Ascending aorta (tissue), 2 donors: ENCODE data around the gene EGFL7. TPM values are rescaled to one million over a fixed set of nuclear protein-coding genes. Genes with fewer than 3 reads are reported as not detected.

ENCODE experiments used
- DNase-seq, 2 donors: peaks; one replicate each; pipeline ENCODE4 v3.0.0-alpha.2; 2019; ENCODE audit warnings: low spot score in 2 of 2
- H3K27ac ChIP-seq, 2 donors: fragments of 200-600 bp; sonication (generic); one replicate each; pipeline ENCODE4 v1.5.1; 2016 to 2017; ENCODE audit warnings: mild to moderate bottlenecking in 1 of 2
- H3K27me3 ChIP-seq: fragments of 200-600 bp; sonication (generic); one replicate; pipeline ENCODE4 v1.5.1; 2017
- H3K36me3 ChIP-seq, 2 donors: fragments of 200-600 bp; sonication (generic); one replicate each; pipeline ENCODE4 v1.5.1; 2016
- H3K4me1 ChIP-seq, 2 donors: fragments of 200-600 bp; sonication (generic); one replicate each; pipeline ENCODE4 v1.5.1; 2016 to 2017; ENCODE audit warnings: mild to moderate bottlenecking in 1 of 2
- H3K4me3 ChIP-seq, 2 donors: fragments of 200-600 bp; sonication (generic); one replicate each; pipeline ENCODE4 v1.5.1; 2016 to 2017; ENCODE audit warnings: mild to moderate bottlenecking in 1 of 2
- H3K9me3 ChIP-seq, 2 donors: fragments of 200-600 bp; sonication (generic); one replicate each; pipeline ENCODE4 v1.5.1; 2016
- intact Hi-C: fragments of 100-400 bp; cut with DNase I; formaldehyde crosslinking; loops from one replicate; pipeline ENCODE4 v1.15.1; 2023
- total RNA-seq: library from RNA; depleted of rRNA; stranded (reverse); fragments of >200 nt; gene quantifications from one replicate; pipeline ENCODE4 v1.1.0, GENCODE V29; 2016
- TF ChIP-seq, protein P1 (sequence below), 3 experiments: fragments of 200-600 bp in 2 of 3; fragments of 450-650 bp in 1 of 3; sonication (generic) in 2 of 3; IDR thresholded peaks; one replicate each; pipeline ENCODE4 v1.5.1; 2016 to 2019; ENCODE audit warnings: antibody characterized with exemption in 3 of 3, mild to moderate bottlenecking in 1 of 3, moderate library complexity in 1 of 3

EGFL7 gene
- total RNA-seq, 1 donor from 2014 or later, result 443 TPM

DNA sequence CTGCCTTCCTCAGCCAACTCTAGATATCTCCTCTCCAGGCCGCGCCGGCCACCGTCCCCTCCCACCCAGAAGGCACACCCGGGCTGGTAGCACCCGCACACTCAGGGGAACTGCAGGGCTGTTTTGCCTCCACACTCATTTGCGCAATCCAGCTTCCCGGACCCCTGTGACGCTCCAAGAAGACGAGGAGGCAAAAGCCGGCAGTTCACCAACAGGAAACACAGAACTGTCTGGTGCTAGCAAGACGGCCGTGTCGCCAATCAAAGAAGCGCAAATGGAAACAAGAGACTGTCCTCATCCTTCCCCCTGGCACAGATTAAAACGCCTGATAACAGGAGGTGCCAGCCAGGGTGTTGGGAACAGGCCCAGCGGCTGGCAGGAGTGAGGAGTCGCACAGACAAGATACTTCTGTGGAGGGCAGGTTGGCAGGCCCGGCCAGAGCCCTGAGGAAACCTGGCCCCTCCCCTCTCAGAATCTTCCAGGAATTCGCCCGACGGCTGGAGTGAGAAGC, 16.8 kb downstream of the EGFL7 start:
- DNase-seq, result peak; percentile 50 to 78
- Histone ChIP-seq H3K27me3 (no peaks in the 10 kb centered on the region), H3K4me3 (no peak overlapping the region), H3K9me3 (no peaks in the 10 kb centered on the region), H3K4me1 (no peaks in the 10 kb centered on the region), H3K36me3 (peaks cover 5 to 16% of the 10 kb centered on the region in 2 donors), H3K27ac (peak overlapping the region in 1 of 2 donors; percentile 18)
- intact Hi-C loops, result no loop called here
- TF ChIP-seq, protein P1, sequence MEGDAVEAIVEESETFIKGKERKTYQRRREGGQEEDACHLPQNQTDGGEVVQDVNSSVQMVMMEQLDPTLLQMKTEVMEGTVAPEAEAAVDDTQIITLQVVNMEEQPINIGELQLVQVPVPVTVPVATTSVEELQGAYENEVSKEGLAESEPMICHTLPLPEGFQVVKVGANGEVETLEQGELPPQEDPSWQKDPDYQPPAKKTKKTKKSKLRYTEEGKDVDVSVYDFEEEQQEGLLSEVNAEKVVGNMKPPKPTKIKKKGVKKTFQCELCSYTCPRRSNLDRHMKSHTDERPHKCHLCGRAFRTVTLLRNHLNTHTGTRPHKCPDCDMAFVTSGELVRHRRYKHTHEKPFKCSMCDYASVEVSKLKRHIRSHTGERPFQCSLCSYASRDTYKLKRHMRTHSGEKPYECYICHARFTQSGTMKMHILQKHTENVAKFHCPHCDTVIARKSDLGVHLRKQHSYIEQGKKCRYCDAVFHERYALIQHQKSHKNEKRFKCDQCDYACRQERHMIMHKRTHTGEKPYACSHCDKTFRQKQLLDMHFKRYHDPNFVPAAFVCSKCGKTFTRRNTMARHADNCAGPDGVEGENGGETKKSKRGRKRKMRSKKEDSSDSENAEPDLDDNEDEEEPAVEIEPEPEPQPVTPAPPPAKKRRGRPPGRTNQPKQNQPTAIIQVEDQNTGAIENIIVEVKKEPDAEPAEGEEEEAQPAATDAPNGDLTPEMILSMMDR (IDR thresholded peaks at IDR 0.05), result no peak

DNA sequence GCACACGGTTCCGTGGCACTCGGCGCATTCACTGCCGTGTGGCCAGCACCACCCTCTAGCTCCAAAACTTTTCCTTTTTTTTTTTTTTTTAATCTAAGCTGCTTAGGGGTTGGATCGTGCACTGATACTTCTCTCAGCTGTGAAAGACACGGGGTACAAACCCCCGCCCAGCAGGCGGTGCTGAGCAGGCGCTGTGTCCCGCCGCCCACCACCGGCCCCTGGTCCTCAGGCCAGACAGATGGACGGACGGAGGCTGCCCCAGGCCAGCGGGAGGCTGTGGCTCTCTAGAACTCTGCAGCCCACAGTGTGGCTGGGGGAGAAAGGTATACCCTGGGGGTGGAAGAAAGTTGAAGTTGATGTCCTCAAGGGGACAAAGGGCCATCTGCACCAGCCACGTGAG, 18.3 kb downstream of the EGFL7 start:
- H3K4me1 ChIP-seq, result peaks cover 6 to 10% of the 10 kb centered on the region in 2 donors
- no peak for DNase-seq
- intact Hi-C loops, result no loop called here
- H3K9me3 ChIP-seq, result no peaks in the 10 kb centered on the region
- no peak overlapping the region for H3K27ac ChIP-seq
- peaks cover 2 to 15% of the 10 kb centered on the region in 2 donors for H3K36me3 ChIP-seq
- TF ChIP-seq, protein P1 (IDR thresholded peaks at IDR 0.05), result no peak
- no peaks in the 10 kb centered on the region for H3K27me3 ChIP-seq
- no peak overlapping the region for H3K4me3 ChIP-seq

DNA sequence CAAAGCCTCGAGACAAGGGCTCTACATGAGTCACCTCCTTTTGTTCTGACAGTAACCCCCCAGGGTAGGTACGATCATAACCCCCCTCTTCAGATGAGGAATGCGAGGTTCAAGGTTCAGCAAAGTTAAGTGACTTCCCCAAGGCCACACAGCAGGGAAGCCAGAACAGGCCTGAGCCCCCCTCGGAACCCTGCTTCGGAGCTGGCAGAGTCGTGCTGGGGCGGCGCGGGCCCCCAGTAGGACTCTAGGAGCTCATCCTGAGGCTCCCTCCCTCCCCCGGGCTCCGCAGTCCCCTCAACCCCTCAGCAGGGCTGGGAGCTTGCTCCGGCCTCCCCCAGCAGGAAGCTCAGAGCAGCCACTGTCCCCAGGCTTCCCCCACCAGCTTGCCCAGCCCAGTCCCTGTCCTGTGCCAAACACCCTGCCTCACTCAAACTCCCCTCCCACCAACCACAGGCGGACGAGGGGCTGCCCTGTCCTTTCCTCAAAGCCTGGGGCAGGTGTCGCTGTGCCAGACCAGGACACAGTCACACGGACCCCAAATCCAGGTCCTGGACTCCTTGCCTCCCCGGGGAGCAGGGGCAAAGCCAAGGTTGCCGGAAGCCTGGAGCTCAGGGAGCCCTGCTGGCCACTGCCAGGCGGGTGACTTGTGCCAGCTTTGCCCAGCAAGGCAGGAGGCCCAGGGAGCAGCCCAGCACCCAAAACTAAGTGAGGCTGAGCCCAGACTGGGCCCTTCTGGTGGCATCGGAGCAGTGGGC, 19.4 kb downstream of the EGFL7 start:
- H3K9me3 ChIP-seq, result no peaks in the 10 kb centered on the region

DNA sequence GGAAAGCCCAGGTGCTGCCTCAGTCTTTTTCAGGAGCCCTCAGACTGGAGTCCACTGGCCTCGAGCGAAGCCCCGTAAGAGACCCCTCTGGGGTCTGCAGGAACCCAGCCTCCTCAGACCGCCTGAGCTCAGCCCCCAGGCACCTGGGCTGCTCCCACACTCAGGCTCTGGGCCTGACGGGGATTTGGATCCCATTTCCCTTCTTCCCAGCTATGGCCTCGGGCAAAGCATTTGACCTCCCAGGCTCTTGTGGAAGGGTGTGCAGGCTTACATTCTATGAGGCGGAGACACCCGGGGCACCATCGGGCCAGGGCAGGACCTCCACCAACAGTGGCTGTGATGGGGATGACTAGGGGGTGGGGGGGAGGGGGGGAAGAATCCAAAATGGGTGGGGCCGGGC, 20.0 kb downstream of the EGFL7 start:
- TF ChIP-seq, protein P1 (IDR thresholded peaks at IDR 0.05), result no peak
- Histone ChIP-seq H3K4me3 (no peak overlapping the region), H3K4me1 (peaks cover 11 to 15% of the 10 kb centered on the region in 2 donors), H3K9me3 (no peaks in the 10 kb centered on the region), H3K36me3 (peaks cover 0 to under 1% of the 10 kb centered on the region in 2 donors), H3K27ac (no peak overlapping the region), H3K27me3 (no peaks in the 10 kb centered on the region)
- no peak for DNase-seq
- intact Hi-C loops, result no loop called here

More for the DNA sequence above, 19.4 kb downstream of the EGFL7 start:
- TF ChIP-seq, protein P1 (IDR thresholded peaks at IDR 0.05), result no peak
- Histone ChIP-seq H3K4me3 (no peak overlapping the region), H3K36me3 (peaks cover 0 to 6% of the 10 kb centered on the region in 2 donors), H3K27ac (no peak overlapping the region), H3K4me1 (peaks cover 11 to 13% of the 10 kb centered on the region in 2 donors), H3K27me3 (no peaks in the 10 kb centered on the region)
- no peak for DNase-seq
- intact Hi-C loops, result no loop called here

DNA sequence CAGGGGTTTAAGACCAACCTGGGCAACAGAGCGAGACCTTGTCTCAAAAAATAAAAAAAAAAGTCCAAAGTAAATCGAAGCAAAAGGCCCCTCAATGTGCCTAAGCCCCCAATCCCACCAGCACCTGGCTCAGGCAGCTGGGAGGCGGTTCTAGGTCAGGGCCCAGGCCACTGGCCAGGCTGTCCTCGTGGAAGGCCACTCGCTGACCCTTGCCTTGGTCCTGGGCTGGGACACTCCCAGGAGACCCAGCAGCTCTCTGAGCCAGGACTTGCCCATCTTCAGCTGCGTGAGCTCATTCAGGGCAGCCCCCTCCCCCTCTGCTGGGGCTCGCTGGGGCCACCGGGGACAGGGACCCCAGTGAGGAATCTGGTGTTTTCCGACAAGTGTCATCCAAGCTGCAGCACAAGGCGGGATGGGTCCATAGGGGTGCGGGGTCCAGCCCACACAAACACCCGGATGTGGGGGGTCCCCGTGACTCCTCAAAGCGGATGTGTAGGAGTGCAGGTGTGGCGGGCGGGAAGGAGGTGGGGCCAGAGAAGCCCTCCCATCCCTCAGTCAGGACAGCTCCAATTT, 20.5 kb downstream of the EGFL7 start:
- no peak for DNase-seq
- Histone ChIP-seq H3K9me3 (no peaks in the 10 kb centered on the region), H3K36me3 (no peaks in the 10 kb centered on the region), H3K27me3 (no peaks in the 10 kb centered on the region), H3K27ac (no peak overlapping the region), H3K4me1 (peaks cover 11 to 18% of the 10 kb centered on the region in 2 donors), H3K4me3 (no peak overlapping the region)
- intact Hi-C loops, result no loop called here
- TF ChIP-seq, protein P1 (IDR thresholded peaks at IDR 0.05), result no peak
